ENCODE data around the gene RHOV. TPM values are rescaled to one million over a fixed set of nuclear protein-coding genes. Genes with fewer than 3 reads are reported as not detected.

Gene RHOV
- total and polyA plus RNA-seq, 2 of the 4 experiments (the other 2 are of a cell fraction): 0.10 TPM; not detected in 1

DNA sequence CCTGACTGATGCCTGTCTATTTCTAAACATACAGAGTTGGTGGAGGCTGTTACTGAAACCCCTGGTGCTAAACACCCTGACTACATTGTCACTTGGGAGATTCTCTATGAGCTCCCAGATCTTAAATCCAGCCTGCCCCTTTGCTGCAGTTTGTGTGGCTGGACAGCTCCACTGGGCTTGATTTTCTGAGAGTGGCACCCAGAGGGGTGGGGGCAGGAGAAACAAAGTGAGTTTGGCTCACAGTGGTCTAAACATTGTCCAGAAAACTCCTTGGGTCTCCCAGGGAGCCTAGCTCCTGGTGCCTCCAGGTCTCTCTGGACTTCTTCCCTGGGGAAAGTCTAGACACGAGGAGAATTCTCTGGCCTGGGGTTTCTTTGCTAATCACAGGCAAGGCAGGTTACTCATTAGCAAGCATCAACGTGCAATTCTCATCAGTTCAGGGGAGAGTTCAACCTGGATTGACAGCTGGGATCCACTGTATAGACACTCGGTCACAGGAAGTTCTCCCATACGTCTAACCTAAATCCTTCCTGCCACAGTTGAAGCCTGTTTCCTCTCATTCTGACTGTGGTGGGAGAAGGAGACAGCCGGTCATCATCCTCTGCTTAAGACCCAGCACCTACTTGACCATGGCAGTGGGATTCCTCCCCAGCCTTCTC, 48.0 kb upstream of the RHOV start:
- in situ Hi-C loops (cut with MboI; ENCODE audit: low sequenced_read_pairs): no loop called here
- H2AK5ac ChIP-seq (ENCODE audit: low read depth, low read length): no peak overlapping the region
- no peak overlapping the region for H3K23ac ChIP-seq (ENCODE audit: low read depth, low read length)
- intact Hi-C loops (cut with micrococcal nuclease): no loop called here
- H2BK15ac ChIP-seq (ENCODE audit: low read depth, low read length): no peak overlapping the region
- H4K8ac ChIP-seq (ENCODE audit: low read depth in 2 of 2, low read length in 2 of 2): no peak overlapping the region
- H4K91ac ChIP-seq (ENCODE audit: insufficient read depth, low read depth, low read length): no peak overlapping the region
- no peak overlapping the region for H2BK5ac ChIP-seq (ENCODE audit: low read depth, low read length, poor library complexity, severe bottlenecking)
- no peak overlapping the region for H2AK9ac ChIP-seq (replicated peaks; ENCODE audit: low read depth, low read length, poor library complexity)
- dilution Hi-C loops (cut with HindIII; ENCODE audit: low sequenced_read_pairs, unreplicated experiment): no loop called here
- no peaks in the 10 kb centered on the region for H4K20me1 ChIP-seq (ENCODE audit: insufficient read depth, low read length)
- H3K4me1 ChIP-seq (ENCODE audit: control insufficient read depth, insufficient read depth, low read length): peaks cover 5% of the 10 kb centered on the region; the same call in 1 of the 2 replicates
- no peak overlapping the region for H3K18ac ChIP-seq (ENCODE audit: low read depth, low read length)
- DNase-seq (no peak), ATAC-seq (ENCODE audit: low read depth) (no peak)
- H3K4ac ChIP-seq (ENCODE audit: low read depth, low read length): no peak overlapping the region
- H3K9ac ChIP-seq (ENCODE audit: low read depth, low read length): no peak overlapping the region
- peaks cover 16% of the 10 kb centered on the region for H3K27me3 ChIP-seq (ENCODE audit: control insufficient read depth, insufficient read depth, low read length)
- no peak overlapping the region for H2BK20ac ChIP-seq (ENCODE audit: low read depth, low read length)
- no peak overlapping the region for H2BK120ac ChIP-seq (ENCODE audit: low read depth, low read length)
- H3K56ac ChIP-seq (ENCODE audit: extremely low read depth, insufficient read depth, low read length): no peak overlapping the region
- H3K4me3 ChIP-seq (ENCODE audit: insufficient read depth, low read depth, low read length): no peak overlapping the region
- no peak overlapping the region for H3K27ac ChIP-seq (ENCODE audit: insufficient read depth, low read length)
- ChIA-PET POLR2A (ENCODE audit: unreplicated experiment) (no interaction called here), CTCF (interaction anchor here (0.6 to 1.2 kb wide), 2 partner anchors 16 to 122 kb away, joined by 4 read pairs; no protein-coding TSS in a partner anchor)
- 100% methylated on average over 1 of the region's 5 CpGs; no CpG with 5 or more reads in 1 of the 2 experiments for WGBS, 2 experiments (ENCODE audit: extremely low coverage in 2 of 2, insufficient read length in 1 of 2)
- H3K9me1 ChIP-seq (ENCODE audit: insufficient read depth, low read length): no peaks in the 10 kb centered on the region
- H3K79me1 ChIP-seq (ENCODE audit: low read depth in 1 of 2, low read length in 2 of 2): no peaks in the 10 kb centered on the region
- H3K9me3 ChIP-seq (ENCODE audit: control insufficient read depth, insufficient read depth, low read length): no peaks in the 10 kb centered on the region
- H4K5ac ChIP-seq (ENCODE audit: low read depth, low read length): no peak overlapping the region
- H3K14ac ChIP-seq (replicated peaks; ENCODE audit: low read depth, low read length): no peak overlapping the region
- no TSS peak for BruUV-seq (replicated peaks)
- H3K4me2 ChIP-seq (ENCODE audit: low read depth, low read length): no peak overlapping the region
- TF ChIP-seq, protein P1, sequence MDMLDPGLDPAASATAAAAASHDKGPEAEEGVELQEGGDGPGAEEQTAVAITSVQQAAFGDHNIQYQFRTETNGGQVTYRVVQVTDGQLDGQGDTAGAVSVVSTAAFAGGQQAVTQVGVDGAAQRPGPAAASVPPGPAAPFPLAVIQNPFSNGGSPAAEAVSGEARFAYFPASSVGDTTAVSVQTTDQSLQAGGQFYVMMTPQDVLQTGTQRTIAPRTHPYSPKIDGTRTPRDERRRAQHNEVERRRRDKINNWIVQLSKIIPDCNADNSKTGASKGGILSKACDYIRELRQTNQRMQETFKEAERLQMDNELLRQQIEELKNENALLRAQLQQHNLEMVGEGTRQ (IDR thresholded peaks at IDR 0.05; ENCODE audit: low read depth, low read length): no peak
- TF ChIP-seq RFX5 (IDR thresholded peaks at IDR 0.05; ENCODE audit: low read depth, low read length) (no peak), FOS (IDR thresholded peaks at IDR 0.05; ENCODE audit: low read depth, low read length) (no peak), BHLHE40 (IDR thresholded peaks at IDR 0.05; ENCODE audit: low read depth, low read length) (no peak), MAFK (IDR thresholded peaks at IDR 0.05; ENCODE audit: low read depth, low read length) (no peak), SMC3 (IDR thresholded peaks at IDR 0.05; ENCODE audit: low read depth, low read length) (no peak), CEBPB (IDR thresholded peaks at IDR 0.05; ENCODE audit: low read depth, low read length) (no peak), RAD21 (IDR thresholded peaks at IDR 0.05; ENCODE audit: low read length) (no peak), MXI1 (IDR thresholded peaks at IDR 0.05; ENCODE audit: borderline replicate concordance, low read depth, low read length) (no peak), NFE2L2 (IDR thresholded peaks at IDR 0.05; ENCODE audit: low read depth, low read length) (no peak), CTCF (conservative IDR thresholded peaks at IDR 0.05; ENCODE audit: low read depth, low read length) (no peak)
- no peak overlapping the region for H2AFZ ChIP-seq (replicated peaks; ENCODE audit: low read length, poor library complexity)
- H3K36me3 ChIP-seq (ENCODE audit: control insufficient read depth, insufficient read depth, low read length): no peaks in the 10 kb centered on the region

Data from IMR-90 (cell line).